HG03571 (cell line): ENCODE results near the gene TRIM66.

Experiments
- ATAC-seq: cut with Tn5 transposase; IDR thresholded peaks from one replicate; pipeline ENCODE4 v1.9.1; 2021; ENCODE audit not compliant: unreplicated experiment

TRIM66 gene, protein sequence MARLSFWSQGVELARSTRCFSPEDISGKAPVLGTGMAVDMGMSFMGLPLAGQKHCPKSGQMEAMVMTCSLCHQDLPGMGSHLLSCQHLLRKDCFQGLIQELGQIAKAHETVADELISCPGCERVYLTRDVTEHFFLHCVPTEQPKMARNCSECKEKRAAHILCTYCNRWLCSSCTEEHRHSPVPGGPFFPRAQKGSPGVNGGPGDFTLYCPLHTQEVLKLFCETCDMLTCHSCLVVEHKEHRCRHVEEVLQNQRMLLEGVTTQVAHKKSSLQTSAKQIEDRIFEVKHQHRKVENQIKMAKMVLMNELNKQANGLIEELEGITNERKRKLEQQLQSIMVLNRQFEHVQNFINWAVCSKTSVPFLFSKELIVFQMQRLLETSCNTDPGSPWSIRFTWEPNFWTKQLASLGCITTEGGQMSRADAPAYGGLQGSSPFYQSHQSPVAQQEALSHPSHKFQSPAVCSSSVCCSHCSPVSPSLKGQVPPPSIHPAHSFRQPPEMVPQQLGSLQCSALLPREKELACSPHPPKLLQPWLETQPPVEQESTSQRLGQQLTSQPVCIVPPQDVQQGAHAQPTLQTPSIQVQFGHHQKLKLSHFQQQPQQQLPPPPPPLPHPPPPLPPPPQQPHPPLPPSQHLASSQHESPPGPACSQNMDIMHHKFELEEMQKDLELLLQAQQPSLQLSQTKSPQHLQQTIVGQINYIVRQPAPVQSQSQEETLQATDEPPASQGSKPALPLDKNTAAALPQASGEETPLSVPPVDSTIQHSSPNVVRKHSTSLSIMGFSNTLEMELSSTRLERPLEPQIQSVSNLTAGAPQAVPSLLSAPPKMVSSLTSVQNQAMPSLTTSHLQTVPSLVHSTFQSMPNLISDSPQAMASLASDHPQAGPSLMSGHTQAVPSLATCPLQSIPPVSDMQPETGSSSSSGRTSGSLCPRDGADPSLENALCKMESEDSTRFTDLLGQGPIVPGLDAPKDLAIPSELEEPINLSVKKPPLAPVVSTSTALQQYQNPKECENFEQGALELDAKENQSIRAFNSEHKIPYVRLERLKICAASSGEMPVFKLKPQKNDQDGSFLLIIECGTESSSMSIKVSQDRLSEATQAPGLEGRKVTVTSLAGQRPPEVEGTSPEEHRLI (N-terminal part only)

DNA sequence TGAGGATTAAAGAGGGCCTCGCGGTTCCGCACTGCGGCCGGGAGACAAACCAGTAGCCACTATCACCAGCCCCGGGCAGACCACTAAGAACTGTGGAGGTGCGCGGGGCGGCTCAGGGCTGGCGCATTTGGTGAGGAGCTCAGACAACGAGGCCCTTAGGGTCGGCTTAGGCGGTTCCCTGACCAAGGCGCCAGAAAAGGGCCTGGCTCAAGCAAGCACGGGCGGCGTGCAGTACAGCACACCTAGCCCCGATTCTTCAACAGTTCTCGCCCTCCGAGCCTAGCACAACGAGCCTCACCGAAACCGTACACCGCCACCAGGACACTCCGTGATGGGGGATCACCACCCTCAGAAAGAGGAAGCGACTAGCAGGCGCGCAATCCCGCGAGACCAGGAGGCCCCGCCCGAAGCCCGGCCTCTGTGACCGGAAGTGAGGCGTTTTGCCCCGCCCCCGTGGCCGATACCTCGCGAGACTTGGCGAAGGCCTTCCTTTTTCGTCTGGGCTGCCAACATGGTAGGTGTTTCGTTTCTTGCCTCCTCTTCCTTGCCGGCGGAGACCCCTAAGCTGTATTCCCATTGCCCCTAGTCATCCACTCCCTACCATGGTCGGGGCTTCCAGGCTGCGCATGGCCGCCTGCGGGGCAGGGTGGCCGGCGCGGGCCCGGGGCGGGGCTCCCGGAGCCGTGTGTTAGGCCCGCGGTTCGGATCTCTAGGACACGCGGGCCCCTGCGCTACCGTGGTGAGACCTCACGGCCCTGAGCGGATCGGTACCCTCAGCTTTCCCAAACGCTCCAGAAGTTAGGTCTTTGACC lies at the start of gene TRIM66, which contains the start of gene RPL27A:
TSS of gene TRIM66 (minus strand) at position 363 of the 812 bp plus-strand sequence. CDS start 10,391 bp downstream, outside the sequence.
TSS of gene RPL27A (plus strand) at position 490 of the 812 bp plus-strand sequence. CDS start at position 512, 22 bp downstream.
- ATAC-seq: peak; percentile 86

DNA sequence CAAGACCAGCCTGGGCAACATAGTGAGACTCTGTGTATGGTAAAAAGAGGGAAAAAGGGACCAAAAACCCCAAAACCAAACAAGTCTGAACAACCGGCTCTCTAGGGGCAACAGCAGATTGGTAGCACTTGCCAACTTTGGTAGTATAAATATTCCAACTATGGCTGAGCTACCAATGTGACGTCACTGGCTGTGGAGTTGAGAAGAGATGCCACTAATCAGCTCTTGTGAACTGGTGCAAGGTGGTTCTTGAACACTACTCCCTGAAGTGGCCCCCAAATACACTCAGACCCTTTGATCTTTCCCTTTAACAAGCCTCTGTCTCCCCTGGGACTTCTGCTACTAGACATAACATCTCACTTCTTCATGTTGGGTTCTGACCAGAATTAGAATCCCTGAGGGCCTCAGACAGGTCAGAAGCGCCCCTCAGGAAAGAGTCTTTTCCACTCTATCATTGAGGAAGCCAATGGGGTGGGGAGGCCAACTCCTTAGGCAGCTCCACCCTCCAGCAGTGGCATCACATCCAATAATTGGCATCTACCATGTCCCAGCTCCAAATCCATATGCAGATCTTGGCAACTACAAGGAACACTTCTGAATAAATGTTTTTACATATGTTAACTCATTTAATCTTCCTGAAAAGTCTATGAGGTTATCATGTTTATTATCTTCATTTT lies 49.3 kb upstream of the TRIM66 start:
- peak; percentile 39 for ATAC-seq

DNA sequence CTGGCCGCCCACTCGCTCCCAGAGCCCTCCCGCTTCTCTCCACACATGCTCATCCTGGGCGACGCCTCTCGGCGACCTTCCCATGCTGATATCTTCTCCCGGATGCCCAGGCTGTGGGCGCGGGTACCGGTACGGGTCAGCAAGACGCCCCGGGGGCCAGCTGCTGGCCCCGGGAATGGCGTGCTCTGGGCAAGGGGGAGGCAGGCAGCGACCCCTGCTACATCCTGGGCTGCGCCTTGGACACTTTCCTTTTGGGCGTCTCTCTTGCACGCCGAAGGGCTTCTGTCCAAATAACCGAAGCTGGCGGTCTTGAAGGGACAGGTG lies 48.2 kb upstream of the TRIM66 start:
- no peak for ATAC-seq

DNA sequence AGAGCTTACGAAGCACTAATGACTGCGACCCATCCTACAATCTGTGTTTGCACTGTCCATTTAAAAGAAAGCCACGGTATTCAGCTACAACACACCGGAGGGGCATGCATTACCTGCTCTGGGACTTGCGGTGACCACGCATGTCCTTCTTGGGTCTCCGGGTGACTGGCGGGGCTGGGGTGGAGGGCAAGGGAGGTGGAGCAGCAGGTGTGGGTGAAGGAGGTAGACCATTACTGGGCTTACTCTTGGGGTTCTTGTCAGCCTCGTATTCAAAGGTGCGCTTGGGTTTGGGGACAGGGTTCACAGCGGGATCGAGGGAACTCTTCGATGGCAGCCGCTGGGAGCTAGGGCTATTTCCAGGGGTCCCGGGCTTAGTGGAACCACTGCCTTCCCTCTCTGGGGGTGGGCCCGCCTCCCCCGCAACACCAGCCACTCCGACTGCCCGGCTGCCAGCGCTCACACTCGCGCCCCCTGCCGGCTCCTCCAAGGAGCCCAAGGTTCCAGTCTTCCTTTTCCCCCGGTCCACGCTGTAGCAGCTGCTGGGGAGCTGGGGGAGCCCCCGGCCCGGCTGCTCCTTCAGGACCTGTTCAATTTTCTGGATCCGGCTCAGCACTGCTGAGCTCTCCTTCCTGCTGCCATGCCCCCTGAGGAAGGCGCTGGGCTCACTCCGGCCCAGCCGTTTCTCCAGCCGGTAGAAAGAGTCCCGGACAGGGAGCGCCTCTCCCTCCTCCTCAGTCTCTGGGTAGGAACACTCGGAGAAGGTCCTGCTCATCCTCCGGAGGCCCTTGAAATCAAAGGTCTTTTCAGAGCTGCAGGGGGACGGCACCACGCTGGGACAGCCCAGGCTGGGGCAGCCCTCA lies 47.6 kb upstream of the TRIM66 start:
- ATAC-seq: no peak

DNA sequence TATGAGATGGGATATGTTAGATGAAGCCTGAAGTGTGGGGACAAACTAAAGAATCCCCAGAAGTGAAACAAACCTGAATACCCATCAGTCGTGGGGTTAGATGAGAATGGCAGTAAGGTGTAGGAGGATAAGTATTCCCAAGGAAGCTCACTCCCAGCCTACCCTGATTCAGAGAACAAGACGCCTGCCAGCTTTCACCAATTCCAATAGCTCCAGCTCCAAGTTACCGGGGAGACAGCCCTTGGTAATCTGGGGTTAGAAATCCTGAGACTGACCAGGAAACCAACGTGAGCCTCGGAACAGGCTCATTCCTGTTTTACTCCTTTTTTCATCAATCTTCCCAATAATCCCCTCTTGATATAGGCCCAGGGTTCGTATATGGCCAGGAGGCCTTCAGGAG lies 46.6 kb upstream of the TRIM66 start:
- ATAC-seq: no peak

DNA sequence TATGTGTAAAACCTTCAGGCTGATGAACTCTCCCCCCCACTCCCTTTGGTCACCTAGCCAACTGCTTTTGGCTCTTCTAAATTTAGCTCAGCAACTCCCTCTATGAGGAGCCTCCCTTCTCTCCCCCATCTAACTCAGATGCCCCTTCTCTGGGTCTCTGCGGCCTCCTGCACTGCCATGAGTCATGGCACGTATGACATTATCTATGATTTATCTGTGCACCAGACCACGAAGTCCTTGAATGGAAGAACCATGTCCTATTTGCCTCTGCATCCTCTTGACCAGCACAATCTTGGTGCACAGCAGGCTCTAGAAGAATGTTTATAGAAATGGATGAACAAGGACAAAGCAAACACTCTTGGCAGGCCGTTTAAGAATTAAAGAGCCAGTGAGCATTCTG lies 46.1 kb upstream of the TRIM66 start:
- ATAC-seq: no peak

DNA sequence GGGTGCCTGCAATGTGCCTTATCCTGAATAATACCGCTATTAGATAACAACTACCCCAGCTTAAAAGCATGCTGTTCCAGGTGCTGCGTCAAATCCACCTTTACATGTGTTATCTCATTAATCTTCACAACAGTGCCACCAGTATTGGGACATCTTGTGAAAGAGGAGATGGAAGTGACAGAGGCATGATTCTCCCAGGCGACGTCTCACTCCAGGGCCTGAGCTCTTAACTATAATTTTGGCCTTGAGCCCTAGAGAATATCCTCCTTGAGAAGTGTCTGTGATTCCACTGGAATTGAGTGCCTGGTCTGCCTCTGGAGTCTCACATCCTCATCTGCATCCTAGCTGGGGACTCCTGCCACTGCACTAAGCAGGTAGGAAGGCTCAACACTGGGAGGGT lies 43.9 kb upstream of the TRIM66 start:
- ATAC-seq: no peak

DNA sequence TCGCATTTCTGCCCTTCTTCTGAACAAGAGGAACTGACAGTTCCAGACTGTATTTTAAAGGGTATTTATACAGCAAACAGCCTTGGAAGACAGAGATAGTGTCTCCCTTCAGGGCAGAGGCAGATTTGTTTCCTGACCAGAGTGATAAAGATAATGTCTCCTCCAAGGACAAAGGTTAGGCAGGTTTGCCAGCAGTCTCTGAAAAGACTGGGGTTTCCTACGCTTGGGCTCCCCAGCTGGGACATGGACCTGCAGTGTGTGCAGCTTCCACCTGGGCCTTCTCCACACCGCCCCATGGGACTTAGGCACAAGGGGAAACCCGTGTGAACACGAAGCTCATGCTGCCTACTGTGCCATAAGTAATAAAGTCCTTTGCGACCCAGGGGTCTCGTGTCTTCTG lies 42.2 kb upstream of the TRIM66 start:
- ATAC-seq: no peak

DNA sequence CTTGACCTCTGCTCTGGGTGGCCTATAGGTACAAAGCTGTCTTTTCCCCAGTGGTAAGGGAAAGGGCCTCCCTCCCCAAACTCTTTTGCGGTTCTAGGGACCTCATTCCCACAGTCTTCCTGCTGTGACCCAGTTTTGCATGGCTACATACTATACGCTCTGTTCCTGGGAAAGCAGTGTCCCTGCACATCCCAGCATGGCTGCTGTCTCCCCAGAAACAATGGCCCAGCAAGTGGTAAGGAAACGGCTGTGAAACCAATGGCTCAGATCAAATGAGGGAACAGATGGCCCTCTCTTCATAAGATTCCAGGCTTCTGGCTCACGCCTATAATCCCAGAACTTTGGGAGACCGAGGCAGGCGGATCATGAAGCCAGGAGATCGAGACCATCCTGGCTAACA lies 41.2 kb upstream of the TRIM66 start:
- ATAC-seq: no peak

DNA sequence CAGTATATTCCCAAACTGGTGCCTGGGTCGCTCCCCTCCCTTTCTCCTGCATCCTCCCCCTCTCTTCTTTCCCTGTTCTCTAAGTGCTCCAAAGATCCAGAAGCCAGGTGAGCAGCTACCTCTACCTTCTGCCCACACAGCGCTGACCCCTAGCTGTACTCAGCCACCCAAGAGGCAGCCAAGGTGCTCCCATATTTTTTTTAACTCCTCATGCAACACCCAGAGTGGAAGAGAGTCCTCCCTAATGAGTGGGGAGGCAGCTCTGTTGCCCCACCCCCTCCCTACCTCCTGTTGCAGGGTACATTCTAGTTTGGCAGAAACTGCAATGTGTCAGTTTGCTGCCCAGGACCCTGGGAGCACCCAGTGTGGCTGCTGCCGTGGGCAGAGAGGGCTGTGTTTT lies 40.3 kb upstream of the TRIM66 start:
- ATAC-seq: no peak

DNA sequence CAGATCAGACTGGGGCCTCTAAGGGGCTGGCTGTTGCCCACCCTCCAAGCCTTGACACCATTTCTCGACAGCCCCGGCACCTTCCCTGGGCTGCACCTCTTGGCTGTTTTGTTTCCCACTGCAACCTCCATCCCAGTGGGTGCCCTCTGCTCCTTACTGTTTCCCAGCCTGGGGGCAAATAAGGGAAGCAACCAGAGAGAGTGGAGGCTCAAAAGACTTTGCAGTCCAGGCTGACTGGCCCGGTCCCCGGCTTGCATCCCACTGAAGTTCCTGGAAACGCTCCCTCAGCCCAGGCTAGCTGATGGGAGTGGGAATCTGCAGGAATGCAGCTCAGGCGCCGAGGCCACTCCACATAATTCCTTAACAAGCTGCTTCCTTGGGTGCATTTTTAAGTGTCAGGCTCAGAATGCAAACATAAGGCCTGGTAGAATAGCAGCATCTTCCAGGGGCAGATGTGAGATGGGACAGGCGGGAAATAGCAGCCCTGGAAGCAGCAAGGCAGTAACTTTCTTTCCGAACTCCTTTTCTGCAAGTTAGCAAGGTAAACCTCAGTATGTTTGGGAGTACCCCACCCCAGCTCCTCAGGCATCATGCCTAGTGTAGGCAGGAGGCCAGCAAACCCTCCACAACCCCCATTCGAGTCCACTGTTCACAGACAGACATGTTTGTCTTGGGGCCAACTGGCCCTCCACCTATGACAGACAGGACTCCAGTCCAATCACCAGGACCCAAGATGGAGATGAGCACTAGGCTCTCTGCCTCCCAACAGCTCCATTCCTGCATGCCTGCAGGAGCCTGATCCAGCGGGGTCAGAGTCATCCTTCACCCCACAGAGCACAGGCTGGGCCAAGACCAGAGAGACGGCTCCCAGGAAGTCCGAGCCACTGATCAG lies 39.4 kb upstream of the TRIM66 start:
- ATAC-seq: no peak

DNA sequence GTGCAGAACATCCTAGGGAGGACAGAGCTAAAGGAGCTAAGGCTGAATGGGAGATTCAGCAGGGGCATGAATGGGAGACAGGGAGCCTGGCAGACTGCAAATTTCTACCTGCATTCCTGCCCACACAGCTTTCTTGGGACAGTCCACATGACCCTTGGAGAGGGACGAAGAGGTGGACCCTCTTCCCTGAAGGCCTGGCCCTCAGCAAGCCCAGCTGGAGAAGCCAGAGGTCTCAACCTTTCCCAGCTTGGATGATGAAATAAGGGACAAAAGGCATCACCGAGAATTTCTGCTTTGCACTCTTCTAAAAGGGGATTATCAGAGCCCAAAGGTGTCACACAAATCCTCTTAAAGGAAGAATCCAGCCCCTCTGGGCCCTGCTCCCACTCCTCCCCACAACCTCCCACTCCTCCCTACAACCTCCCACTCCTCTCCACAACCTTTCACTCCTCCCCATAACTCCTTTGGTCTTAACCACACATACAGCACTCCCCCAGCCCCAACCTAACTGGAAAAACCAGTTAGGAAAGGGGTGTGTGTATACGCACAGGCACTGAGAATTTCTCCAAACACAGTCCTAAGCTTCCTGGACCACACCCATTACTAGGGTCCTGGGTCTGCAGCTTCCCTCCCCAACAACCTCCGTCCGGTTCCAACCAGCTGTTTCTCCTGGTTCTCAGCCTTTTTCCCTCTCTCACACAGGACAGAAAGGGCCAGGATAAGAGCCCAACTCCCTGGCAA lies 38.6 kb upstream of the TRIM66 start:
- ATAC-seq: no peak

DNA sequence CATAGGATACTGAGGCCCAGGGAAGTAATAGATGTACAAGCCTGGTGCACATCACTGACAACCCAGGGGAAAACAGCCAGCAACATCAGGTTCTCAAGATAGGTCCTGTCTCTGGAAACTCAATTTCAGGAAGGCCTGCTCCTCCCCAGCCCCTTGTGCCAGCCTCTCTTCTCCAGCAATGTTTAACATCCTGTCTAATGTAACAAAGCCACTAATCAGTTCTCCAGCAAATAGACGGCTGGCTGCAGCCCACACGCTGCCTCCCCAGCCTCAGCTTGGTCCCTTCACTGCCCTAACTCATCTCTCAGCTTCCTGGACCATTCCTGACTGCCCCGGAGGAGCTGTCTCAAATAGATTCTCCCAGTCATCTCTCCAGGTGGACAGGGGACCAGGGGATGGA lies 37.9 kb upstream of the TRIM66 start:
- ATAC-seq: no peak

DNA sequence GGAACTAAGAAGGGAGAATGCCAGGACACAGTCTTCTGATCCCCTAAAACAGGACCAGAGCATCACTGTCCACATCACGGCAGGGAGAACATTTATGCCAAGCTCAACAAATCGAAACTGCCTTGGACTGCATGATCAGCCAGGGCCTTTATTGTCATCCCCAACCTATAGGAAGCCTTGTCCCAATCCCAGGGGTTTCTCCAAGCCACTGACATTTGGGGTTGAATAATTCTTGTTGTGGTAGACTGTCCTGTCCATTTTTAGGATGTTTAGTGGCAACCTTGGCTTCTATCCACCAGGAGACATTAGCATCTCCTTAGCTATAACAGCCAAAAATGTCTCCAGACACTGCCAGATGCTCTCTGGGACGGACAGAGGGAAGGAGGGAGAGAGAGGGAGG lies 37.3 kb upstream of the TRIM66 start:
- no peak for ATAC-seq

DNA sequence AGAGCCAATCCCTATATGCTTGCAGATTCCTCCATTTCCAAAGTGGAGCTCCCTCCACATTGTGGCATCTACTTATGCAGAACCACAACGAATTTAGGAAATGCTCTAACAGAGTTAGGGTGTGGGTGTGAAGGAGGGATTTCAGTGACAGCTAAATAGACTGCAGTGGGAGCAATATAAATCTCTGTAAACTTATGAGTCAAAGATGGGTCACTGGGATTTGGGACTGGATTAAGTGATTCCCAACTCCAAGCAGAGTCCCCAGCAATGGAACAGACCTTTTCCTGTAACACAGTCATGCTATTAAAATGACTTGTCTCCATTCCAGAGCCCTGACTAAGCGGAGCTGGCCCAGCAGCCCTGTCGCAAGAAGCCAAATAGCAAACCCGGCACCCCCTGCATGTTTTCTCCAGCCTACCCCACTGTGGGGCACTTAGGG lies 36.8 kb upstream of the TRIM66 start:
- ATAC-seq: no peak

DNA sequence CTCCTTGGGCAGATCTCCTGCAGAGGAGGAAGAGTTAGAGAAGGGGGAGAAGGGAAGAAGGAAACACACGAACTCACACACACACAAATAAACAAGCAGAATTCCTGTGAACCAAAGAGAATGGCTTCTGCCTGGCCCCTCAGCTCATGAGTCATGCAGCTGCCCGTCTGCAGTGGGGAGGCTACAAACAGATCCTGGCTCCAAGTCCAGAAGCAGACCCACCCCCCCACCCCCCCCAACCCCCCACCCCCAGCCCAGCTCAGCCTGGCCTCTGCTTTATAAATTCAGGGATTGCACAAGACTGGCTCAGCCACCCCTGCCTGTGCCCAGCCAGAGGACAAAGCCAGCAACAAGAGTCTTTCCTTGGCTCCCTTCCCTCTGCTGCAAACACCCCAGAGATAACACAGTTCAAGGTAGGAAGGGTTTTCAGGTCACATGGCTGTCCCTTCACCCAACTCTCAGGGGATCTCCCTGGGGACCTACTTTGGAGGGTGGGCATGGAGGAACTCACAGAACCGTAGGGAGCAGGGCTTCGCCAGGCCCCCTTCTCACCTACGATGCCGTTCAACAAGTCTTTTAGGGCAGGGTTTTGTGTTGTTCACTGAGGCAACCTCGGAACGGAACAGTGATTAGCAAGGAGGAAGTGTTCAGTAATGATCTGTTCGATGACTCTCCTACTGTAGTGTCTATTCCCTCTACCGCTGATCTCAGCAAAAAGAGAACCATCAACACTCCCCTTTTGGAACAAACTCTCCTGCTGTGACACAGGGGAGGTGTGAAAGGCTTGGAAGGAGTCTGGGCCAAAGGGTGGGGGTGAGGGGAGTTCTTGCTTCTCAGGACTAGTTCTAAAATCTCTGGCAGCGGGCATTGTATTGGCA lies 35.6 kb upstream of the TRIM66 start:
- ATAC-seq: no peak

DNA sequence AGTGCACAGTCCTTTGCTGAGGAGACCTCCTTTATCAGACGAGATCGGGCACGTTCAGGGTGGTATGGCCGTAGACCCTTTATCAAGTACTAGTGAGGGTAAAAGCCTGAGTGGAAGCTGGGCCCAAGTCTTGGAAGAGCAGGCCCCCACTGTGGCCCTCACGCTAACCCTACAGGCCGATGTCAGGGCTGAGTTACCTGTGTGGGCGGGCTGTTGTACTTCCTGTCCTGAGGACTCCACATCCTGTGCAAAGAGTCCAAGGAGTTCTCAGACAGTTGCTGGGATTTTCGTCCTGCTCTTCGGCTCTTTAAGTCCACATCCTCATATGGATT lies 35.0 kb upstream of the TRIM66 start:
- no peak for ATAC-seq
